GM23338 (cell line): ENCODE measurements around the gene RENBP. TPM values are rescaled to one million over a fixed set of nuclear protein-coding genes. Genes with fewer than 3 reads are reported as not detected.

ENCODE experiments used
- microRNA-seq: library from miRNA; unstranded; fragments of <30 nt; microRNA quantifications from one replicate; pipeline ENCODE4, GENCODE V29; 2017
- polyA plus RNA-seq: library from polyadenylated mRNA; unstranded; fragments of >200 nt; fragmentation: Nextera tagmentation; extraction: Ambion mirVana; gene quantifications from 2 replicates; pipeline ENCODE4 v1.2.1, GENCODE V29; 2016
- small RNA-seq: library from RNA; depleted of rRNA; stranded (forward); fragments of <200 nt; gene quantifications from one replicate; pipeline ENCODE3, GENCODE V24; 2014; ENCODE audit warnings: low replicate concordance
- total RNA-seq: library from RNA; depleted of rRNA; stranded (reverse); fragments of >200 nt; shearing (Covaris generic); gene quantifications from 2 replicates; pipeline ENCODE4 v1.2.3, GENCODE V29; 2014; rRNA removed

RENBP gene
- total and polyA plus RNA-seq, 2 experiments from 2014 or later: 2.0 to 10.3 TPM

Small RNA genes within 50 kb of the gene (microRNA-seq; reads per million reads assigned to microRNA genes)
- gene MIR3202-1: not detected
- gene MIR3202-2: not detected

Small RNA genes within 50 kb of the gene (small RNA-seq; reads per million reads assigned to genes)
- not detected for gene MIR3202-1

Other genes starting within 250 kb of the RENBP start
- 85.0 and 104 TPM in 2 replicates for gene BCAP31, start 220.3 kb downstream of the RENBP start, total RNA-seq
- gene BCAP31, start 220.3 kb downstream of the RENBP start, polyA plus RNA-seq: 136 and 145 TPM in 2 replicates
- gene ABCD1, start 219.8 kb downstream of the RENBP start, total RNA-seq: 4.0 and 8.9 TPM in 2 replicates
- gene ABCD1, start 219.8 kb downstream of the RENBP start, polyA plus RNA-seq: 2.4 and 2.9 TPM in 2 replicates
- 3.2 and 4.1 TPM in 2 replicates for gene PLXNB3, start 180.4 kb downstream of the RENBP start, total RNA-seq
- gene PLXNB3, start 180.4 kb downstream of the RENBP start, polyA plus RNA-seq: 0.30 and 0.70 TPM in 2 replicates
- 0.23 TPM in 1 of 2 replicates, not detected in the other for gene SRPK3, start 163.6 kb downstream of the RENBP start, total RNA-seq
- gene SRPK3, start 163.6 kb downstream of the RENBP start, polyA plus RNA-seq: 0.15 and 0.19 TPM in 2 replicates
- 43.0 and 49.0 TPM in 2 replicates for gene IDH3G, start 150.3 kb downstream of the RENBP start, total RNA-seq
- 41.4 and 45.5 TPM in 2 replicates for gene IDH3G, start 150.3 kb downstream of the RENBP start, polyA plus RNA-seq
- 107 and 168 TPM in 2 replicates for gene SSR4, start 150.0 kb downstream of the RENBP start, total RNA-seq
- 352 and 404 TPM in 2 replicates for gene SSR4, start 150.0 kb downstream of the RENBP start, polyA plus RNA-seq
- 194 and 230 TPM in 2 replicates for gene PDZD4, start 114.1 kb downstream of the RENBP start, total RNA-seq
- 30.5 and 34.5 TPM in 2 replicates for gene PDZD4, start 114.1 kb downstream of the RENBP start, polyA plus RNA-seq
- 27.6 and 29.2 TPM in 2 replicates for gene L1CAM, start 58.5 kb downstream of the RENBP start, total RNA-seq
- 7.4 and 7.8 TPM in 2 replicates for gene L1CAM, start 58.5 kb downstream of the RENBP start, polyA plus RNA-seq
- not detected in 2 replicates for gene AVPR2, start 40.0 kb downstream of the RENBP start, total RNA-seq
- gene AVPR2, start 40.0 kb downstream of the RENBP start, polyA plus RNA-seq: not detected in 2 replicates
- gene ARHGAP4, start 18.4 kb downstream of the RENBP start, total RNA-seq: 57.8 and 59.5 TPM in 2 replicates
- 21.2 and 21.5 TPM in 2 replicates for gene ARHGAP4, start 18.4 kb downstream of the RENBP start, polyA plus RNA-seq
- gene NAA10, start 9.6 kb downstream of the RENBP start, total RNA-seq: 112 and 136 TPM in 2 replicates
- gene NAA10, start 9.6 kb downstream of the RENBP start, polyA plus RNA-seq: 140 and 145 TPM in 2 replicates
- gene HCFC1, start 27.2 kb upstream of the RENBP start, total RNA-seq: 169 and 188 TPM in 2 replicates
- gene HCFC1, start 27.2 kb upstream of the RENBP start, polyA plus RNA-seq: 33.0 and 33.2 TPM in 2 replicates
- gene TMEM187, start 28.1 kb upstream of the RENBP start, total RNA-seq: 4.4 and 9.7 TPM in 2 replicates
- gene TMEM187, start 28.1 kb upstream of the RENBP start, polyA plus RNA-seq: 2.4 and 2.5 TPM in 2 replicates
- 30.4 and 38.0 TPM in 2 replicates for gene IRAK1, start 75.3 kb upstream of the RENBP start, total RNA-seq
- gene IRAK1, start 75.3 kb upstream of the RENBP start, polyA plus RNA-seq: 21.6 and 23.0 TPM in 2 replicates
- gene MECP2, start 153.1 kb upstream of the RENBP start, total RNA-seq: 32.7 and 34.0 TPM in 2 replicates
- gene MECP2, start 153.1 kb upstream of the RENBP start, polyA plus RNA-seq: 27.4 and 27.7 TPM in 2 replicates
- gene OPN1LW, start 199.6 kb upstream of the RENBP start, total RNA-seq: not detected in 2 replicates
- not detected in 2 replicates for gene OPN1LW, start 199.6 kb upstream of the RENBP start, polyA plus RNA-seq
- gene OPN1MW, start 238.0 kb upstream of the RENBP start, total RNA-seq: not detected in 2 replicates
- not detected in 2 replicates for gene OPN1MW, start 238.0 kb upstream of the RENBP start, polyA plus RNA-seq